H1 (cell line): ENCODE measurements around the gene CD34. TPM values are rescaled to one million over a fixed set of nuclear protein-coding genes. Genes with fewer than 3 reads are reported as not detected.

ENCODE experiments used
- GTF2F1 ChIP-seq: IDR thresholded peaks from 2 replicates; pipeline ENCODE4 v1.6.1; 2012; ENCODE audit warnings: low read depth, low read length, improper control_type of control experiment, borderline replicate concordance
- HDAC2 ChIP-seq, 2 experiments: fragments of 300-600 bp in 1 of 2; sonication (generic) in 1 of 2; IDR thresholded peaks; 2 replicates each; pipeline ENCODE4 v1.6.1; 2011 to 2012; ENCODE audit warnings: low read depth in 2 of 2, low read length in 2 of 2, mild to moderate bottlenecking in 2 of 2, moderate library complexity in 2 of 2, borderline replicate concordance in 1 of 2, inconsistent platforms in 1 of 2
- polyA plus RNA-seq, 7 experiments: library from polyadenylated mRNA; depleted of rRNA in 3 of 7; stranded (reverse) in 5 of 7; unstranded in 2 of 7; fragments of >200 nt in 5 of 7; fragments of 200-250 nt in 2 of 7; gene quantifications; 1 replicate in 5 of 7; 2 replicates in 1 of 7; 4 replicates in 1 of 7; pipeline versions ENCODE4 v1.2.1 to v1.2.3, GENCODE V29; 2011 to 2013; ENCODE audit warnings: missing spikeins in 2 of 7, mixed read lengths in 2 of 7
- total RNA-seq: library from RNA; stranded (reverse); fragmentation: NEBNext Ultra II Directional; extraction: Animal tissue kit (Norgen Biotek cat#: 25700); gene quantifications from 2 replicates; pipeline ENCODE4 v1.2.1, GENCODE V29; 2021
- TF ChIP-seq, protein P1 (sequence below): fragments of 300-600 bp; sonication (generic); IDR thresholded peaks from 2 replicates; pipeline ENCODE4 v1.7.1; 2012; ENCODE audit warnings: low read length, moderate library complexity, mild to moderate bottlenecking, inconsistent platforms; ENCODE audit not compliant: insufficient replicate concordance

CD34 gene
- total and polyA plus RNA-seq, 2 of the 8 experiments (the other 6 are each of a cell fraction or from before 2014, with no cell fraction given): 0.39 to 0.54 TPM

DNA sequence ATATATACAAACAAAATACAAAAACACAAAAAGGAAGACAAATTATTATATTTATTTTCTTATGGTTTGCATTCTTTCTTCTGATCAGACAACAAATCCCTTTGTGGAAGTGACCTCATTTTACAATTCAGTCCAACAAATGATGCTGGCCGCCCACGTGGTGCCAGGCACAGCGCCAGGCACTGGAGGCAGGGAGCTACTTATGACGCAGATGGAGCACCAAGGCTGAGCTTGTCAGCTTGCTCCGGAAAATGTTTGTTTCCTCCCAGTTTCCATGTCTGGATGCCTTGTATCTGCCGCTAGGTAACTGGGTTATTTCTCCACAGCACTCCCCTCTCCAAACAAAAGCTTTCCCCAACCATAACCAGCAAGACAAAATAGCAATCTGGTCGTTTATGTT, 30.7 kb upstream of the CD34 start (continued):
- TF ChIP-seq, protein P1, sequence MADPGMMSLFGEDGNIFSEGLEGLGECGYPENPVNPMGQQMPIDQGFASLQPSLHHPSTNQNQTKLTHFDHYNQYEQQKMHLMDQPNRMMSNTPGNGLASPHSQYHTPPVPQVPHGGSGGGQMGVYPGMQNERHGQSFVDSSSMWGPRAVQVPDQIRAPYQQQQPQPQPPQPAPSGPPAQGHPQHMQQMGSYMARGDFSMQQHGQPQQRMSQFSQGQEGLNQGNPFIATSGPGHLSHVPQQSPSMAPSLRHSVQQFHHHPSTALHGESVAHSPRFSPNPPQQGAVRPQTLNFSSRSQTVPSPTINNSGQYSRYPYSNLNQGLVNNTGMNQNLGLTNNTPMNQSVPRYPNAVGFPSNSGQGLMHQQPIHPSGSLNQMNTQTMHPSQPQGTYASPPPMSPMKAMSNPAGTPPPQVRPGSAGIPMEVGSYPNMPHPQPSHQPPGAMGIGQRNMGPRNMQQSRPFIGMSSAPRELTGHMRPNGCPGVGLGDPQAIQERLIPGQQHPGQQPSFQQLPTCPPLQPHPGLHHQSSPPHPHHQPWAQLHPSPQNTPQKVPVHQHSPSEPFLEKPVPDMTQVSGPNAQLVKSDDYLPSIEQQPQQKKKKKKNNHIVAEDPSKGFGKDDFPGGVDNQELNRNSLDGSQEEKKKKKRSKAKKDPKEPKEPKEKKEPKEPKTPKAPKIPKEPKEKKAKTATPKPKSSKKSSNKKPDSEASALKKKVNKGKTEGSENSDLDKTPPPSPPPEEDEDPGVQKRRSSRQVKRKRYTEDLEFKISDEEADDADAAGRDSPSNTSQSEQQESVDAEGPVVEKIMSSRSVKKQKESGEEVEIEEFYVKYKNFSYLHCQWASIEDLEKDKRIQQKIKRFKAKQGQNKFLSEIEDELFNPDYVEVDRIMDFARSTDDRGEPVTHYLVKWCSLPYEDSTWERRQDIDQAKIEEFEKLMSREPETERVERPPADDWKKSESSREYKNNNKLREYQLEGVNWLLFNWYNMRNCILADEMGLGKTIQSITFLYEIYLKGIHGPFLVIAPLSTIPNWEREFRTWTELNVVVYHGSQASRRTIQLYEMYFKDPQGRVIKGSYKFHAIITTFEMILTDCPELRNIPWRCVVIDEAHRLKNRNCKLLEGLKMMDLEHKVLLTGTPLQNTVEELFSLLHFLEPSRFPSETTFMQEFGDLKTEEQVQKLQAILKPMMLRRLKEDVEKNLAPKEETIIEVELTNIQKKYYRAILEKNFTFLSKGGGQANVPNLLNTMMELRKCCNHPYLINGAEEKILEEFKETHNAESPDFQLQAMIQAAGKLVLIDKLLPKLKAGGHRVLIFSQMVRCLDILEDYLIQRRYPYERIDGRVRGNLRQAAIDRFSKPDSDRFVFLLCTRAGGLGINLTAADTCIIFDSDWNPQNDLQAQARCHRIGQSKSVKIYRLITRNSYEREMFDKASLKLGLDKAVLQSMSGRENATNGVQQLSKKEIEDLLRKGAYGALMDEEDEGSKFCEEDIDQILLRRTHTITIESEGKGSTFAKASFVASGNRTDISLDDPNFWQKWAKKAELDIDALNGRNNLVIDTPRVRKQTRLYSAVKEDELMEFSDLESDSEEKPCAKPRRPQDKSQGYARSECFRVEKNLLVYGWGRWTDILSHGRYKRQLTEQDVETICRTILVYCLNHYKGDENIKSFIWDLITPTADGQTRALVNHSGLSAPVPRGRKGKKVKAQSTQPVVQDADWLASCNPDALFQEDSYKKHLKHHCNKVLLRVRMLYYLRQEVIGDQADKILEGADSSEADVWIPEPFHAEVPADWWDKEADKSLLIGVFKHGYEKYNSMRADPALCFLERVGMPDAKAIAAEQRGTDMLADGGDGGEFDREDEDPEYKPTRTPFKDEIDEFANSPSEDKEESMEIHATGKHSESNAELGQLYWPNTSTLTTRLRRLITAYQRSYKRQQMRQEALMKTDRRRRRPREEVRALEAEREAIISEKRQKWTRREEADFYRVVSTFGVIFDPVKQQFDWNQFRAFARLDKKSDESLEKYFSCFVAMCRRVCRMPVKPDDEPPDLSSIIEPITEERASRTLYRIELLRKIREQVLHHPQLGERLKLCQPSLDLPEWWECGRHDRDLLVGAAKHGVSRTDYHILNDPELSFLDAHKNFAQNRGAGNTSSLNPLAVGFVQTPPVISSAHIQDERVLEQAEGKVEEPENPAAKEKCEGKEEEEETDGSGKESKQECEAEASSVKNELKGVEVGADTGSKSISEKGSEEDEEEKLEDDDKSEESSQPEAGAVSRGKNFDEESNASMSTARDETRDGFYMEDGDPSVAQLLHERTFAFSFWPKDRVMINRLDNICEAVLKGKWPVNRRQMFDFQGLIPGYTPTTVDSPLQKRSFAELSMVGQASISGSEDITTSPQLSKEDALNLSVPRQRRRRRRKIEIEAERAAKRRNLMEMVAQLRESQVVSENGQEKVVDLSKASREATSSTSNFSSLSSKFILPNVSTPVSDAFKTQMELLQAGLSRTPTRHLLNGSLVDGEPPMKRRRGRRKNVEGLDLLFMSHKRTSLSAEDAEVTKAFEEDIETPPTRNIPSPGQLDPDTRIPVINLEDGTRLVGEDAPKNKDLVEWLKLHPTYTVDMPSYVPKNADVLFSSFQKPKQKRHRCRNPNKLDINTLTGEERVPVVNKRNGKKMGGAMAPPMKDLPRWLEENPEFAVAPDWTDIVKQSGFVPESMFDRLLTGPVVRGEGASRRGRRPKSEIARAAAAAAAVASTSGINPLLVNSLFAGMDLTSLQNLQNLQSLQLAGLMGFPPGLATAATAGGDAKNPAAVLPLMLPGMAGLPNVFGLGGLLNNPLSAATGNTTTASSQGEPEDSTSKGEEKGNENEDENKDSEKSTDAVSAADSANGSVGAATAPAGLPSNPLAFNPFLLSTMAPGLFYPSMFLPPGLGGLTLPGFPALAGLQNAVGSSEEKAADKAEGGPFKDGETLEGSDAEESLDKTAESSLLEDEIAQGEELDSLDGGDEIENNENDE: no peak
- TF ChIP-seq HDAC2 (IDR thresholded peaks at IDR 0.05; ENCODE audit: borderline replicate concordance in 1 of 2, low read depth in 2 of 2, low read length in 2 of 2) (no peak), GTF2F1 (no peak)
